ENCODE data around the gene CD300LF.

DNA sequence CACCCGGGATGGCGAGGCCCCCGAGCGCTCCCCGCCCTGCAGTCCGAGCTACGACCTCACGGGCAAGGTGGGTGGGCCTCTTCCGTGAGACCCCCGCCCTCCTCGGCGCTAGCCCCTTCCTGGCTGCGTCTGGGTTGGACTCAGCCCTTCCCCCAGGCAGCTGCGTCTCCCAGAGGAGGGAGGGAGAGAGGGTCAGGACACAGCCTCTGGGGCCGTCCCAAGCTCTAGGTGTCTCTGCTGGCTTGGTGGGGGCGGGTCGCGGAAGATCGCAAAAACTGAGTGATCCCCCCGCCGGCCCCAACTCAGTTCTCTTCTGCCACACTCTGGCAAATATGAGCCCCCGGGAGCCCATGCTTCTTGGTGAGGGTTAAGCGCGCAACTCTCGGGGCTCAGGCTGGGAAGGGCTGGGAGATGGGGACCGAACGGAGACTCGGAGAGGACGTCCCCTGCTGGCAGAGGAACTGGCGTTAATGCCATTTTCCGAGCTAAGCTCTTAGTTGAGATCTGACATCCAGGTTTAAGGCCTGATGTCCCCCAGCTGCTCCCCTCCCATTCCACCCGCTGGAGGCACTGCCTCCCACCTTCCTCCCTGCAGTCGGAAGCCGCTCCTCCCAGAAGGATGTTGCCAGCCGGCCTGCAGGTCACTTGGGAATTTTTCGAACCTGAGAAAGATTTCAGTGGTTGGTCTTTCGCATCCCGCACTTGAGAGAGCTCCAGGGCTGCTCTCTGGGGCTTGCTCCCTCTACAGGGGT is 24.8 kb upstream of the CD300LF start:
- TF ChIP-seq, protein P1, sequence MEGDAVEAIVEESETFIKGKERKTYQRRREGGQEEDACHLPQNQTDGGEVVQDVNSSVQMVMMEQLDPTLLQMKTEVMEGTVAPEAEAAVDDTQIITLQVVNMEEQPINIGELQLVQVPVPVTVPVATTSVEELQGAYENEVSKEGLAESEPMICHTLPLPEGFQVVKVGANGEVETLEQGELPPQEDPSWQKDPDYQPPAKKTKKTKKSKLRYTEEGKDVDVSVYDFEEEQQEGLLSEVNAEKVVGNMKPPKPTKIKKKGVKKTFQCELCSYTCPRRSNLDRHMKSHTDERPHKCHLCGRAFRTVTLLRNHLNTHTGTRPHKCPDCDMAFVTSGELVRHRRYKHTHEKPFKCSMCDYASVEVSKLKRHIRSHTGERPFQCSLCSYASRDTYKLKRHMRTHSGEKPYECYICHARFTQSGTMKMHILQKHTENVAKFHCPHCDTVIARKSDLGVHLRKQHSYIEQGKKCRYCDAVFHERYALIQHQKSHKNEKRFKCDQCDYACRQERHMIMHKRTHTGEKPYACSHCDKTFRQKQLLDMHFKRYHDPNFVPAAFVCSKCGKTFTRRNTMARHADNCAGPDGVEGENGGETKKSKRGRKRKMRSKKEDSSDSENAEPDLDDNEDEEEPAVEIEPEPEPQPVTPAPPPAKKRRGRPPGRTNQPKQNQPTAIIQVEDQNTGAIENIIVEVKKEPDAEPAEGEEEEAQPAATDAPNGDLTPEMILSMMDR (conservative IDR thresholded peaks at IDR 0.05): no peak
- TF ChIP-seq ZFX (IDR thresholded peaks at IDR 0.05): no peak

Data from C4-2B (cell line).